Measurements from ENCODE around the gene MAML3. TPM values are rescaled to one million over a fixed set of nuclear protein-coding genes. Genes with fewer than 3 reads are reported as not detected.
A peak's percentile ranks its signal among the peaks of the same experiment; 100 is the strongest.

Gene MAML3
- total RNA-seq, 1 donor from 2014 or later: 8.1 TPM

DNA sequence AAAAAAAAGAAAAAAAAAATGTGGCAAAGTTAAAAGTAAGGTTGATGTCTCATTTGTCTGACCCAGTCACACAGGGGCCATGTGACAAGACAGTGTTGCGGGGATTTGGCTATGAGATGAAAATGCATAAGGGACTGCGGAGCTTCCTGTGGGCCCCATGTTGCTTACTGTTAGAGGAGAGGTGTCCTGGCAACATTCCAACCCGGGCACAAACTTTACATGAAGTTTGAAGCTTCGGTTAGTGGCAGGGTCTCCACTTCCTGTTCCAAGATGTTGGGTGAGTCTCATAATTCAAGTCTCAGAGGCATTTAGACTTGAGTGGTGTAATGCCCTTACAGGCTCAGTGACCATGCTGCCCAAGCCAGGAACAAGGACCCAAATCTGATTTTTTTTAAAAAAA lies 111.3 kb downstream of the MAML3 start:
- DNase-seq (ENCODE audit: low read depth): no peak
- Histone ChIP-seq H3K9ac (ENCODE audit: low read length) (no peak overlapping the region), H3K27ac (ENCODE audit: low read depth, low read length) (no peak overlapping the region), H3K9me3 (ENCODE audit: insufficient read depth, low read depth, low read length) (no peaks in the 10 kb centered on the region), H3K4me2 (ENCODE audit: low read length) (no peak overlapping the region), H3K4me1 (ENCODE audit: insufficient read depth, low read length) (peaks cover 18% of the 10 kb centered on the region), H4K20me1 (ENCODE audit: insufficient read depth, low read length) (no peaks in the 10 kb centered on the region), H3K4me3 (ENCODE audit: insufficient read depth, low read depth, low read length) (no peak overlapping the region), H3K79me2 (ENCODE audit: insufficient read depth, low read length) (no peaks in the 10 kb centered on the region), H2AFZ (ENCODE audit: low read depth, low read length) (no peak overlapping the region), H3K27me3 (ENCODE audit: insufficient read depth, low read length) (no peaks in the 10 kb centered on the region), H3K36me3 (ENCODE audit: insufficient read depth, low read length) (no peaks in the 10 kb centered on the region)
- FAIRE-seq: no peak
- Mint-ChIP-seq H3K4me1 (ENCODE audit: low read depth, unreplicated experiment) (peaks cover 41% of the 10 kb centered on the region), H3K27ac (ENCODE audit: unreplicated experiment) (no peak overlapping the region), H3K36me3 (ENCODE audit: low read depth, unreplicated experiment) (no peaks in the 10 kb centered on the region), H3K27me3 (ENCODE audit: low read depth, unreplicated experiment) (no peaks in the 10 kb centered on the region), H3K9me3 (ENCODE audit: unreplicated experiment) (no peaks in the 10 kb centered on the region), H3K4me3 (ENCODE audit: unreplicated experiment) (no peak overlapping the region)
- TF ChIP-seq EZH2 (IDR thresholded peaks at IDR 0.05; ENCODE audit: insufficient read depth, low read length): no peak
- TF ChIP-seq, protein P1, sequence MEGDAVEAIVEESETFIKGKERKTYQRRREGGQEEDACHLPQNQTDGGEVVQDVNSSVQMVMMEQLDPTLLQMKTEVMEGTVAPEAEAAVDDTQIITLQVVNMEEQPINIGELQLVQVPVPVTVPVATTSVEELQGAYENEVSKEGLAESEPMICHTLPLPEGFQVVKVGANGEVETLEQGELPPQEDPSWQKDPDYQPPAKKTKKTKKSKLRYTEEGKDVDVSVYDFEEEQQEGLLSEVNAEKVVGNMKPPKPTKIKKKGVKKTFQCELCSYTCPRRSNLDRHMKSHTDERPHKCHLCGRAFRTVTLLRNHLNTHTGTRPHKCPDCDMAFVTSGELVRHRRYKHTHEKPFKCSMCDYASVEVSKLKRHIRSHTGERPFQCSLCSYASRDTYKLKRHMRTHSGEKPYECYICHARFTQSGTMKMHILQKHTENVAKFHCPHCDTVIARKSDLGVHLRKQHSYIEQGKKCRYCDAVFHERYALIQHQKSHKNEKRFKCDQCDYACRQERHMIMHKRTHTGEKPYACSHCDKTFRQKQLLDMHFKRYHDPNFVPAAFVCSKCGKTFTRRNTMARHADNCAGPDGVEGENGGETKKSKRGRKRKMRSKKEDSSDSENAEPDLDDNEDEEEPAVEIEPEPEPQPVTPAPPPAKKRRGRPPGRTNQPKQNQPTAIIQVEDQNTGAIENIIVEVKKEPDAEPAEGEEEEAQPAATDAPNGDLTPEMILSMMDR (IDR thresholded peaks at IDR 0.05; ENCODE audit: insufficient read depth, low read depth, low read length): no peak

DNA sequence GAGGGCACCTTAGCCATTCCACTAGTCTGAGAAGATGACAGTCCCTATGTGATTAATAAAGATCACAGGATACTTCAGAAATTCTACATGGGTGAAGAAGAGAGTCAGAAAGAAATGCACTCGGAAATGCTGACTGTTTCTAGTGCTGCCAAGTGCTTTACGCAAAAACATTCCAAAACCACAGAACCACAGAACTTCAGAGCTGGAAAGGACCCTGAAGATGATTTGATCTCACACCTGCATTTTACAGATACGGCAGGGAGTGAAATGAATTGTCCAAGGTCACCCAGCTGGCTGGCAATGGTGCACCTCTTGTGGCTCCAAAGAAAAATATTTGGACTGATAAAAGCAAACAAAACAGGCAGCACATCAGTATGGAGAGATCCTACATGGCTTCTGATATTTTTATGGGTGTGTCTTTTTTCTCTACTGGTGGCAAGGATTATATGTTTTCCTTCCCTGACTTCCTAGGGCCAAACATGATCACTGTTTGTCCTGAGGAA lies 115.9 kb downstream of the MAML3 start:
- no peaks in the 10 kb centered on the region for H3K79me2 ChIP-seq (ENCODE audit: insufficient read depth, low read length)
- peak overlapping the region; percentile 78 for H3K9ac ChIP-seq (ENCODE audit: low read length)
- peak overlapping the region; percentile 93 for H3K27ac Mint-ChIP-seq (ENCODE audit: unreplicated experiment)
- no peaks in the 10 kb centered on the region for H3K36me3 ChIP-seq (ENCODE audit: insufficient read depth, low read length)
- FAIRE-seq: peak; percentile 97
- TF ChIP-seq, protein P1 (IDR thresholded peaks at IDR 0.05; ENCODE audit: insufficient read depth, low read depth, low read length): no peak
- TF ChIP-seq EZH2 (IDR thresholded peaks at IDR 0.05; ENCODE audit: insufficient read depth, low read length): no peak
- H3K4me1 Mint-ChIP-seq (ENCODE audit: low read depth, unreplicated experiment): peaks cover 34% of the 10 kb centered on the region
- peak overlapping the region; percentile 88 for H3K27ac ChIP-seq (ENCODE audit: low read depth, low read length)
- H3K4me3 Mint-ChIP-seq (ENCODE audit: unreplicated experiment): peak overlapping the region; percentile 45
- H3K9me3 Mint-ChIP-seq (ENCODE audit: unreplicated experiment): no peaks in the 10 kb centered on the region
- H3K36me3 Mint-ChIP-seq (ENCODE audit: low read depth, unreplicated experiment): peaks cover 2% of the 10 kb centered on the region
- H3K27me3 ChIP-seq (ENCODE audit: insufficient read depth, low read length): no peaks in the 10 kb centered on the region
- no peak overlapping the region for H2AFZ ChIP-seq (ENCODE audit: low read depth, low read length)
- peak overlapping the region; percentile 39 for H3K4me3 ChIP-seq (ENCODE audit: insufficient read depth, low read depth, low read length)
- peak; percentile 88 for DNase-seq (ENCODE audit: low read depth)
- H3K9me3 ChIP-seq (ENCODE audit: insufficient read depth, low read depth, low read length): no peaks in the 10 kb centered on the region
- H3K4me2 ChIP-seq (ENCODE audit: low read length): peak overlapping the region; percentile 83
- no peaks in the 10 kb centered on the region for H3K27me3 Mint-ChIP-seq (ENCODE audit: low read depth, unreplicated experiment)
- H4K20me1 ChIP-seq (ENCODE audit: insufficient read depth, low read length): no peaks in the 10 kb centered on the region
- H3K4me1 ChIP-seq (ENCODE audit: insufficient read depth, low read length): peaks cover 22% of the 10 kb centered on the region

- H3K36me3 Mint-ChIP-seq (ENCODE audit: low read depth, unreplicated experiment): peaks cover 2% of the 10 kb centered on the region
- H3K27ac ChIP-seq (ENCODE audit: low read depth, low read length): peak overlapping the region; percentile 88
- no peaks in the 10 kb centered on the region for H3K9me3 ChIP-seq (ENCODE audit: insufficient read depth, low read depth, low read length)
- no peaks in the 10 kb centered on the region for H3K27me3 Mint-ChIP-seq (ENCODE audit: low read depth, unreplicated experiment)
- peak overlapping the region; percentile 45 for H3K4me3 Mint-ChIP-seq (ENCODE audit: unreplicated experiment)
- H3K4me1 Mint-ChIP-seq (ENCODE audit: low read depth, unreplicated experiment): peaks cover 34% of the 10 kb centered on the region
- no peaks in the 10 kb centered on the region for H3K27me3 ChIP-seq (ENCODE audit: insufficient read depth, low read length)
- H3K27ac Mint-ChIP-seq (ENCODE audit: unreplicated experiment): peak overlapping the region; percentile 93
- TF ChIP-seq EZH2 (IDR thresholded peaks at IDR 0.05; ENCODE audit: insufficient read depth, low read length): no peak
- TF ChIP-seq, protein P1 (IDR thresholded peaks at IDR 0.05; ENCODE audit: insufficient read depth, low read depth, low read length): no peak
- H3K79me2 ChIP-seq (ENCODE audit: insufficient read depth, low read length): no peaks in the 10 kb centered on the region
- peak overlapping the region; percentile 83 for H3K4me2 ChIP-seq (ENCODE audit: low read length)
- H2AFZ ChIP-seq (ENCODE audit: low read depth, low read length): peak overlapping the region; percentile 50
- peak overlapping the region; percentile 78 for H3K9ac ChIP-seq (ENCODE audit: low read length)
- peak overlapping the region; percentile 39 for H3K4me3 ChIP-seq (ENCODE audit: insufficient read depth, low read depth, low read length)
- no peaks in the 10 kb centered on the region for H3K36me3 ChIP-seq (ENCODE audit: insufficient read depth, low read length)
- FAIRE-seq: peak; percentile 99
- peaks cover 22% of the 10 kb centered on the region for H3K4me1 ChIP-seq (ENCODE audit: insufficient read depth, low read length)
- H3K9me3 Mint-ChIP-seq (ENCODE audit: unreplicated experiment): no peaks in the 10 kb centered on the region
- H4K20me1 ChIP-seq (ENCODE audit: insufficient read depth, low read length): no peaks in the 10 kb centered on the region
- peak; percentile 97 for DNase-seq (ENCODE audit: low read depth)
Measured at GRCh38 chr4:140037353-140038030, 116.5 kb downstream of the MAML3 start.

Measured in astrocyte (in vitro differentiated cells and primary cell).